Right lobe of liver (tissue), 6 donors: ENCODE data around the gene LSM3. TPM values are rescaled to one million over a fixed set of nuclear protein-coding genes. Genes with fewer than 3 reads are reported as not detected.

Source experiments
- ATAC-seq, 4 donors: fragments of 200-7000 bp; cut with Tn5 transposase; one replicate each; pipeline ENCODE4 v1.9.1; 2020; ENCODE audit warnings: mild to moderate bottlenecking in 4 of 4, moderate library complexity in 4 of 4
- DNase-seq, 3 donors: peaks; one replicate each; pipeline ENCODE4 v3.0.0-alpha.2; 2020
- H3K27ac ChIP-seq, 3 donors: fragments of 200-600 bp; one replicate each; pipeline ENCODE4 v1.8.0; 2022
- H3K27me3 ChIP-seq, 2 donors: fragments of 200-600 bp; one replicate each; pipeline ENCODE4 v1.8.0; 2022
- H3K36me3 ChIP-seq, 4 donors: fragments of 200-600 bp; sonication (generic) in 1 of 4; one replicate each; pipeline versions ENCODE4 v1.5.1 to v1.8.0; 2017 to 2022; ENCODE audit warnings: control low read depth in 1 of 4
- H3K4me1 ChIP-seq, 4 donors: fragments of 200-600 bp; sonication (generic) in 1 of 4; one replicate each; pipeline versions ENCODE4 v1.5.1 to v1.8.0; 2017 to 2022; ENCODE audit warnings: control low read depth in 1 of 4
- H3K4me3 ChIP-seq, 3 donors: fragments of 200-600 bp; one replicate each; pipeline ENCODE4 v1.8.0; 2022
- H3K9me3 ChIP-seq, 4 donors: fragments of 200-600 bp; sonication (generic) in 1 of 4; one replicate each; pipeline versions ENCODE4 v1.5.1 to v1.8.0; 2017 to 2022; ENCODE audit warnings: control low read depth in 1 of 4
- CTCF ChIP-seq, 4 donors: fragments of 200-600 bp in 3 of 4; fragments of 450-650 bp in 1 of 4; IDR thresholded peaks; one replicate each; pipeline versions ENCODE4 v1.5.1 to v1.8.0; 2016 to 2022; ENCODE audit warnings: antibody characterized with exemption in 4 of 4, mild to moderate bottlenecking in 2 of 4
- POLR2A ChIP-seq: fragments of 450-650 bp; IDR thresholded peaks from one replicate; pipeline ENCODE4 v1.6.1; 2017; ENCODE audit warnings: antibody characterized with exemption, mild to moderate bottlenecking
- WGBS: methylation state at CpG from one replicate; pipeline ENCODE4 v1.1.6; 2018; ENCODE audit warnings: low coverage, low lambda C conversion rate; ENCODE audit not compliant: insufficient coverage; ENCODE audit errors: missing lambda C conversion rate; 5-methylcytosine and 5-hydroxymethylcytosine counted together
- intact Hi-C, 2 donors: fragments of 100-400 bp; cut with DNase I; formaldehyde crosslinking; loops; one replicate each; pipeline versions ENCODE4 v1.11.2 to v1.14.1; 2022
- total RNA-seq, 6 experiments: library from RNA; depleted of rRNA in 2 of 6; stranded (reverse); fragments of >200 nt in 2 of 6; fragmentation: NEBNext Ultra II Directional in 3 of 6; extraction: Animal tissue kit (Norgen Biotek cat#: 25700) in 3 of 6; gene quantifications; one replicate each; pipeline versions ENCODE4 v1.1.0 to v1.2.4, GENCODE V29; 2016 to 2023
- donor health status: DM: no; HTN: yes; CAD: no.
- donor health status: DM: no; HTN: no; CAD: no.
- donor health status: DM: no; HTN: no; CAD: no.
- donor health status: DM: no; HTN: yes; CAD: no.
- donor health status: DM: no; HTN: yes; CAD: no.

The LSM3 gene
- total RNA-seq, 6 experiments from 2014 or later, result 4.5 to 7.4 (median 6.1) TPM

- Histone ChIP-seq H3K9me3 (no peaks in the 10 kb centered on the region), H3K4me1 (no peaks in the 10 kb centered on the region), H3K27me3 (no peaks in the 10 kb centered on the region), H3K4me3 (no peak overlapping the region), H3K36me3 (no peaks in the 10 kb centered on the region), H3K27ac (no peak overlapping the region)
- intact Hi-C loops, result no loop called here
- 100% methylated on average over 1 of the region's 1 CpG for WGBS
- DNase-seq (no peak), ATAC-seq (no peak)
- no peak for TF ChIP-seq CTCF (IDR thresholded peaks at IDR 0.05)
- TF ChIP-seq POLR2A, result no peak
Observed at GRCh38 chr3:14221902-14222301, 43.3 kb downstream of the LSM3 start.

GRCh38 chr3:14222457-14222856, 43.8 kb downstream of the LSM3 start:
- H3K36me3 ChIP-seq, result no peaks in the 10 kb centered on the region
- intact Hi-C loops, result no loop called here
- ATAC-seq, result no peak

GRCh38 chr3:14222900-14223594, 44.4 kb downstream of the LSM3 start:
- DNase-seq, result no peak
- Histone ChIP-seq H3K9me3 (no peaks in the 10 kb centered on the region), H3K4me3 (no peak overlapping the region), H3K27ac (no peak overlapping the region), H3K4me1 (no peaks in the 10 kb centered on the region), H3K27me3 (no peaks in the 10 kb centered on the region), H3K36me3 (no peaks in the 10 kb centered on the region)
- TF ChIP-seq CTCF (IDR thresholded peaks at IDR 0.05), result no peak
- TF ChIP-seq POLR2A, result no peak
- WGBS, result 87% methylated on average over 3 of the region's 3 CpGs
- intact Hi-C loops, result no loop called here
- ATAC-seq, result no peak

More at GRCh38 chr3:14222457-14222856, 43.8 kb downstream of the LSM3 start:
- no peak overlapping the region for H3K4me3 ChIP-seq
- no peaks in the 10 kb centered on the region for H3K4me1 ChIP-seq
- no peaks in the 10 kb centered on the region for H3K27me3 ChIP-seq
- TF ChIP-seq POLR2A (no peak), CTCF (IDR thresholded peaks at IDR 0.05) (no peak)
- WGBS, result 13% methylated on average over 1 of the region's 1 CpG
- no peak overlapping the region for H3K27ac ChIP-seq
- no peaks in the 10 kb centered on the region for H3K9me3 ChIP-seq
- no peak for DNase-seq

GRCh38 chr3:14223595-14223994, 45.0 kb downstream of the LSM3 start:
- DNase-seq (no peak), ATAC-seq (no peak)
- intact Hi-C loops, result no loop called here
- Histone ChIP-seq H3K4me3 (no peak overlapping the region), H3K9me3 (no peaks in the 10 kb centered on the region), H3K4me1 (no peaks in the 10 kb centered on the region), H3K27me3 (no peaks in the 10 kb centered on the region), H3K27ac (no peak overlapping the region), H3K36me3 (no peaks in the 10 kb centered on the region)
- TF ChIP-seq POLR2A (no peak), CTCF (IDR thresholded peaks at IDR 0.05) (no peak)
- 50% methylated on average over 1 of the region's 1 CpG for WGBS
